Mucosa of rectum (tissue), 2 donors: Measurements from ENCODE around the gene KRTAP12-2.
"Not testable (repeated sequence)": the region's sequence is repeated elsewhere in the genome, so short reads cannot be mapped to it uniquely, and the experiment has no call there.

Source experiments
- H3K27ac ChIP-seq, 2 donors: one replicate each; pipeline ENCODE4 v1.7.0; 2013; ENCODE audit warnings: inconsistent platforms in 2 of 2, low read depth in 2 of 2, low read length in 2 of 2
- H3K27me3 ChIP-seq, 2 donors: one replicate each; pipeline ENCODE4 v1.7.0; 2013; ENCODE audit warnings: low read length in 2 of 2; ENCODE audit not compliant: control insufficient read depth in 2 of 2, insufficient read depth in 2 of 2
- H3K36me3 ChIP-seq, 2 donors: one replicate each; pipeline ENCODE4 v1.7.0; 2013; ENCODE audit warnings: low read length in 2 of 2; ENCODE audit not compliant: control insufficient read depth in 2 of 2, insufficient read depth in 2 of 2
- H3K4me1 ChIP-seq, 2 donors: one replicate each; pipeline ENCODE4 v1.7.0; 2013; ENCODE audit warnings: low read length in 2 of 2, mild to moderate bottlenecking in 1 of 2; ENCODE audit not compliant: control insufficient read depth in 2 of 2, insufficient read depth in 2 of 2
- H3K4me3 ChIP-seq, 2 donors: one replicate each; pipeline ENCODE4 v1.7.0; 2013; ENCODE audit warnings: low read length in 2 of 2
- H3K9ac ChIP-seq, 2 donors: one replicate each; pipeline ENCODE4 v1.7.0; 2013; ENCODE audit warnings: low read length in 2 of 2, low read depth in 1 of 2, mild to moderate bottlenecking in 1 of 2
- H3K9me3 ChIP-seq, 2 donors: one replicate each; pipeline ENCODE4 v1.7.0; 2013; ENCODE audit warnings: low read length in 2 of 2; ENCODE audit not compliant: control insufficient read depth in 2 of 2
- donor health status: healthy.
- donor health status: Normal muscosa, but diverticular disease.

The KRTAP12-2 gene

DNA sequence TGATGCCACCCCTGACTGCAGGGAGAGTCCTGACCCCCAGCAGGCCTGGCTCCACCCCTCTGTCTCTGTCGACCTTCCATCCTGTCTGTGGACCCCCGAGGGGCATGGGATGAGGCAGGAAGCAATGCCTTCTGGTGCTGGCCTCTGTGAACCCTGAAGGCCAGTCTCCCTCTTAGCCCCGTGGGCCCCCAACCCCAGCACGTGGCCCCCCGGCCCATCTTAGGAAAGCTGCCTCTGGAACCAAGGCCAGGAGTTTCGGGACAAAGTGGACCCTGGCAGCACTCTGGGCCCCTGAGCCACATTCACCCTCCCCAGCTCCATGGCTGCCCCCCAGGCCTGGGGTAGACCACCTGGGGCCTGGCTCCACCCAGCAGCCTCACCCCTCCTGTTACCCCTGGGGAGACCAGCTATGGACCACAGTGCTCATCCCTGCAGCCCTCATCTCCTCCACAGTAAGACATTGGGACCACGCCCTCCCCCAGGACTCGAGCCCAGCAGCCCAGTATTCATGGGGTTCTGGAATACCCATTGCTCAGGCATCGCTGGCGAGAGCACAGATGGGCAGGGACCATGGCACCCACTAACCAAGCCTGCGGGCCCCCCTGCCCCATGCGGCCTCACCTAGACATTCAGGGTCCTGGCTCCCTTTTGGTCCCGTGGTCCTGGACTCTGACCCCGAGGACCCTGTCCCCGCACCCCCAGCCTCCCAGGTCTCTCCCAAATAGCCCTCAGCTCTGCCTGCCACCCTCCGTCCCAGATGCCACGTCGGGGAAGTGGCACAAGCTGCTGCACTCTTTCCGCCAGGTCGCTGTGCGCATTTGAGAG is 28.0 kb downstream of the KRTAP12-2 start:
- H3K9me3 ChIP-seq, H3K27ac ChIP-seq, H3K4me1 ChIP-seq, H3K4me3 ChIP-seq, H3K36me3 ChIP-seq, H3K27me3 ChIP-seq, H3K9ac ChIP-seq: not testable (repeated sequence)

DNA sequence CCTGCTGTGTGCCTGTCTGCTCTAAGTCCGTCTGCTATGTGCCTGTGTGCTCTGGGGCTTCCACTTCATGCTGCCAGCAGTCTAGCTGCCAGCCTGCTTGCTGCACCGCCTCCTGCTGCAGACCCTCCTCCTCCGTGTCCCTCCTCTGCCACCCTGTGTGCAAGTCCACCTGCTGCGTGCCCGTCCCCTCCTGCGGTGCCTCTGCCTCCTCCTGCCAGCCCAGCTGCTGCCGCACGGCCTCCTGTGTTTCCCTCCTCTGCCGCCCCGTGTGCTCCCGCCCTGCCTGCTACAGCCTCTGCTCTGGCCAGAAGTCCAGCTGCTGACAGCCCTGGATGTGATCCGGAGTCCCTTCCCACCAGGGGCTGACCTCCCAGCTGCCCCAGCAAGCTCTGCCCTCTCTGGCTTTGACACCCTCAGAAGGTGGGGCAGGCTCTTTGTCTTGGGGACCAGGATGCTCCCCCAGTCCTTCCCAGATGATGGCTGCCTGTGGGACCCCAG is 28.8 kb downstream of the KRTAP12-2 start:
- not testable (repeated sequence) for H3K4me1 ChIP-seq, H3K4me3 ChIP-seq, H3K9me3 ChIP-seq, H3K27me3 ChIP-seq, H3K36me3 ChIP-seq, H3K27ac ChIP-seq, H3K9ac ChIP-seq

DNA sequence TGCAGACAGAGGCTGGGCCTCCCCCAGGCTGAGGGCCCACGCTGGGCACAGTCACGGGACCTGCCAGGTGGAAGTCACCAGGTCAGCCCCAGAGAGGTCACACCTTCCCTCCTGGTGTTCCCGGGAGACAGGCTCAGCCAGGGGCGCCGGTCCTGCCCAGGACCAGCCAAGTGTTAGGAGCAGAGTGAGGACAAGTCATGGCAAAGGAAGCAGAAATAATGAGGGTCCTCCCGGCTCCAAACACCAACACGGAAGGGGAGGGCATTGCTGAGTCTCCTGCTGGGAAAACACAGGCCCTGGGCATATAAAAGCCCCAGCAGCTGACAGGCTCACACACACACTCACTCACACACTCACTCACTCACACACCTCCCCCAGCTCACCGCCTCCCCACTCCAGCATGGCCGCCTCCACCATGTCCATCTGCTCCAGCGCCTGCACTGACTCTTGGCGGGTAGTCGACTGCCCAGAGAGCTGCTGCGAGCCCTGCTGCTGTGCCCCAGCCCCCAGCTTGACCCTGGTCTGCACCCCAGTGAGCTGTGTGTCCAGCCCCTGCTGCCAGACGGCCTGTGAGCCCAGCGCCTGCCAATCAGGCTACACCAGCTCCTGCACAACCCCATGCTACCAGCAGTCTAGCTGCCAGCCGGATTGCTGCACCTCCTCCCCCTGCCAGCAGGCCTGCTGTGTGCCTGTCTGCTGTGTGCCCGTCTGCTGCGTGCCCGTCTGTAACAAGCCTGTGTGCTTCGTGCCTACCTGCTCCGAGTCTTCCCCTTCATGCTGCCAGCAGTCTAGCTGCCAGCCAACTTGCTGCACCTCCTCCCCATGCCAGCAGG is 29.5 kb downstream of the KRTAP12-2 start, which contains the start of gene KRTAP10-10:
KRTAP10-10 (plus strand) TSS at position 339 of the 833 bp plus-strand sequence; CDS start at position 401, 62 bp downstream.
- Histone ChIP-seq H3K4me1 (no peaks in the 10 kb centered on the region), H3K36me3 (no peaks in the 10 kb centered on the region), H3K4me3 (no peak within 1 kb of the TSS), H3K27ac (no peak within 1 kb of the TSS), H3K9ac (no peak within 1 kb of the TSS), H3K9me3 (no peaks in the 10 kb centered on the region), H3K27me3 (no peaks in the 10 kb centered on the region)

DNA sequence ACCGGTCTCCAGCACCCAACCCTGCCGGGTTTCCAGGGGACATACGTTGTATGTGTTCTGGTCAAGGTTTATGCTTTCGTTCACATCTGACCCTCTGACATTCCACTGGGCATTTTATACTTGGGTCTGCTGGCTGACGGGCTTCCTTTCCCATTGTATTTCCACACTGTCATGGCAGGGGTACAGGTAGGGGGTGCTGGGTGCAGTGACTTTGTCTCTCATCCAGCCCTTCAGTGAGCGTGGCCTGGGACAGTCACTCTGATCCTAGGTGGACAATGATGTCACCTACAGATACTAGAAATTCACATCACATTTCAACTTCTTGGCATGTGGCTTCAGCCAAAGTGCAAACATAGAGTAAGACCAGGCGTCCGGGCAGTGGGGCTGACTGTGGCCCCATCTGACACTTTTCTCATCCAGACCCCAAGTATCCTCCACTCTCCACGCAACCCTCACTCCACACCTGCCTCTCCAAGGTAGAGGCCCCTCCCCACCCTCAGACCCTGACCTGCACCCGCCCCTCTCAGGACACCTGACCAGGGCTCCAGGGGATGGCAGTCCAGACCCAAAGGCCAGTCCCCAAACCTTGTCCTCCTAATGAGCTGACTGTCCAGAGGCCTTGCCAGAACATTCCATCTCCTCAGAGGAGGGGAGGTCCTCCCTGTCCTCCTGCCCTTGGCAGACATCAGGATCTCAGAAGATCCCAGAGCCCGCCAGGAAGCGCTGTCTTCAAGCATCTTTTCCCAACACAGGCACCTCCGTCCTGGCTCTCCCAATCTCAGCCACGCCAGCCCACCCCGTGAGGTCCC is 30.3 kb downstream of the KRTAP12-2 start:
- Histone ChIP-seq H3K27me3 (no peaks in the 10 kb centered on the region), H3K9me3 (no peaks in the 10 kb centered on the region), H3K9ac (no peak overlapping the region), H3K27ac (no peak overlapping the region), H3K4me1 (no peaks in the 10 kb centered on the region), H3K36me3 (no peaks in the 10 kb centered on the region), H3K4me3 (no peak overlapping the region)

DNA sequence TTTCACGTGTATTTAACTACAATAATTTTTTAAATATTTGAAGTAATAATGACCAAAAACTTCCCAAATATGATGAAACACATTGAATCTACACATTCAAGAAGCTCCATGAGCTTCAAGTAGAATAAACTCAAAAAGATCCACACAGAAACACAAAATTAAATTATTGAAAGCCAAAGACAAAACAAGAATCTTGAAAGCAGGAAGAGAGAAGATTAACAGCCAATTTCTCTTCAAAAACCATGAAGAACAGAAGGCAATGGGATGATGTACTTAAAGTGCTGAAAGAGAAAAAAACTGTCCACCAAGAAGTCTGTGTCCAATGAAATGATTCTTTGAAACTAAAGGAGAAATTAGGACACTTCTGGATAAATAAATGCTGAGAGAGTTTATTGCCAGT is 34.7 kb downstream of the KRTAP12-2 start:
- Histone ChIP-seq H3K9ac (no peak overlapping the region), H3K9me3 (peaks cover 0 to 3% of the 10 kb centered on the region in 2 donors), H3K4me3 (no peak overlapping the region), H3K27ac (no peak overlapping the region), H3K36me3 (no peaks in the 10 kb centered on the region), H3K27me3 (no peaks in the 10 kb centered on the region), H3K4me1 (no peaks in the 10 kb centered on the region)

DNA sequence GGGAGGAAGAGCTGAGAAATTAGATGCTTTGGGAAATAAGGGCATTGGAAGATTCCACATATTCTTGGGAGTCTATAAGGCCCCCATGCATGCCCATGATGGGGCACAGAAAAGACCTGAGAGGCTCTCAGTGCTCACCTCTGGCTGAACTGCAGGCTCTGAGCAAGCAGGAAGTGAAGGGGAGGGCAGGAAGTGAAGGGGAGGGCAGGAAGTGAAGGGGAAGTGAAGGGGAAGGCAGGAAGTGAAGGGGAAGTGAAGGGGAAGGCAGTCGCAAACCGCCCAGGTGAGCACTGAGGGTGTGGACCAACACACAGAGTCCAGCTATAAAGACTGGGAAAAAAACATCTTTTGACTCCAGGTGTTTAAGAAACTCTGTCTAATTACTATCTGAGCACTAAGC is 36.3 kb downstream of the KRTAP12-2 start:
- H3K4me1 ChIP-seq: no peaks in the 10 kb centered on the region
- H3K27ac ChIP-seq: no peak overlapping the region
- H3K4me3 ChIP-seq: no peak overlapping the region
- H3K9ac ChIP-seq: no peak overlapping the region
- H3K36me3 ChIP-seq: no peaks in the 10 kb centered on the region
- peaks cover 0 to 3% of the 10 kb centered on the region in 2 donors for H3K9me3 ChIP-seq
- no peaks in the 10 kb centered on the region for H3K27me3 ChIP-seq

DNA sequence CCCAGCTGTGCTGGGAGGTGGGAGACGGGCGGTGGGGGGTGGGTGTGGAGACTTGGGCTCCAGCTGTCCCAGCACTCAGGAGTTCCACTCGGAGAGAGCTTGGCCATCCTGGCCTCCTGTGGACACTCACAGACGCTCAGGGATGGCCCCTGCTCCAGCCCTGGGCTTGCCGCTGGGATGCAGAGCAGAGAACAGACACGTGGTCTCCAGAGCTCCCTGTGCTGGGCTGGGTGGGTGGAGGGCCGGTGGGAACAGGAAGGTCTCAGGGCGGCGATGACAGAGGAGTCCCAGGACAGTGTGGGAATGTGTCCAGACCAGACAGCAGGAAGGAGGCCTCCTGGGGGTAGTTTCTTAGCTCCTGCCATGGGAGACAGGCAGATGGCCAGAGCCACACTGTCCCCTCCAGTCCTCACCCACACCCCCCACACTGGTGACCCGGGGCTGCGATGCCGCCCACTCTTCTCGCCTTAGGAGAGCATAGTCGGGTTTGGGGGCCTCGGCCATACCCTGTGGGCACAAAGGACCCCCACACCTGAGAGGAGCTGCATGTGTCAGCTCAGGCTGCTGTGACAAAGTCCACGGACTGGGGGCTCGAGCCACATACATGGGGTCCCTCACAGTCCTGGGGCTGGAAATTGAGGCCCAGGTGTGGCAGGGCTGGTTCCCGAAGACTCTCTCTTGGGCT is 37.9 kb downstream of the KRTAP12-2 start:
- Histone ChIP-seq H3K9ac (no peak overlapping the region), H3K36me3 (no peaks in the 10 kb centered on the region), H3K9me3 (peaks cover 0 to 3% of the 10 kb centered on the region in 2 donors)

DNA sequence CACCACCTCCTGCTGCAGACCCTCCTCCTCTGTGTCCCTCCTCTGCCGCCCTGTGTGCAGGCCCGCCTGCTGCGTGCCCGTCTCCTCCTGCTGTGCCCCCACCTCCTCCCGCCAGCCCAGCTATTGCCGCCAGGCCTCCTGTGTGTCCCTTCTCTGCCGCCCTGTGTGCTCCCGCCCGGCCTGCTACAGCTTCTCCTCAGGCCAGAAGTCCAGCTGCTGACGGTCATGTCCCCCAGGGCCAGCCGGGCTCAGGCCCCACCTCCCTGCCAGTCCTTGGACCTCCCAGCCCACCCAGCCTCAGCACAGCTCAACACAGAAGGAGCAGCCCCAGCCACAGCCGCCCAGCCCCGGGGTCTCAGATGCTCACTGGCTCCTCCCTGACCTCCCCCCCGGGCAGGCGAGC is 38.9 kb downstream of the KRTAP12-2 start:
- H3K9me3 ChIP-seq, H3K27me3 ChIP-seq, H3K4me1 ChIP-seq, H3K4me3 ChIP-seq, H3K36me3 ChIP-seq, H3K27ac ChIP-seq, H3K9ac ChIP-seq: not testable (repeated sequence)

More for the DNA sequence above, 37.9 kb downstream of the KRTAP12-2 start:
- H3K4me1 ChIP-seq: no peaks in the 10 kb centered on the region
- H3K27me3 ChIP-seq: no peaks in the 10 kb centered on the region
- no peak overlapping the region for H3K4me3 ChIP-seq
- H3K27ac ChIP-seq: no peak overlapping the region

DNA sequence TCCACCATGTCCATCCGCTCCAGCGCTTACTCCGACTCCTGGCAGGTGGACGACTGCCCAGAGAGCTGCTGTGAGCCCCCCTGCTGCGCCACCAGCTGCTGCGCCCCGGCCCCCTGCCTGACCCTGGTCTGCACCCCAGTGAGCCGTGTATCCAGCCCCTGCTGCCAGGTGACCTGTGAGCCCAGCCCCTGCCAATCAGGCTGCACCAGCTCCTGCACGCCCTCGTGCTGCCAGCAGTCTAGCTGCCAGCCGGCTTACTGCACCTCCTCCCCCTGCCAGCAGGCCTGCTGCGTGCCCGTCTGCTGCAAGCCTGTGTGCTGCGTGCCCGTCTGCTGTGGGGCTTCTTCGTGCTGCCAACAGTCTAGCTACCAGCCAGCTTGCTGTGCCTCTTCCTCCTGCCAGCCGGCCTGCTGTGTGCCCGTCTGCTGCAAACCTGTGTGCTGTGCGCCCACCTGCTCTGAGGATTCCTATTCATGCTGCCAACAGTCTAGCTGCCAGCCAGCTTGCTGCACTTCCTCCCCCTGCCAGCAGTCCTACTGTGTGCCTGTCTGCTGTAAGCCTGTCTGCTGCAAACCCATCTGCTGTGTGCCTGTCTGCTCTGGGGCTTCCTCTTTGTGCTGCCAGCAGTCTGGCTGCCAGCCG is 39.4 kb downstream of the KRTAP12-2 start:
- not testable (repeated sequence) for H3K4me1 ChIP-seq, H3K4me3 ChIP-seq, H3K27me3 ChIP-seq, H3K36me3 ChIP-seq, H3K27ac ChIP-seq, H3K9me3 ChIP-seq, H3K9ac ChIP-seq
